Panc1 (cell line): ENCODE data around the gene TP53I3. TPM values are rescaled to one million over a fixed set of nuclear protein-coding genes. Genes with fewer than 3 reads are reported as not detected.

Experiments used
- ATAC-seq: fragments of 200-7000 bp; cut with Tn5 transposase; 2 replicates; pipeline ENCODE4 v1.9.1; 2020; ENCODE audit warnings: mild to moderate bottlenecking, moderate library complexity
- BruUV-seq: library from RNA; stranded (reverse); fragments of 400-500 nt; replicated peaks from 2 replicates; lab custom pipeline; 2021; lab: Mats Ljungman, UMichigan
- CTCF ChIA-PET: fragments of 300-600 bp; sonication (Branson Sonifier 250); formaldehyde crosslinking; loops from one replicate; lab custom pipeline; 2022; ENCODE audit warnings: antibody characterized with exemption; lab: Charles Lee
- POLR2A ChIA-PET: fragments of 300-600 bp; sonication (Branson Sonifier 250); formaldehyde crosslinking; loops from one replicate; lab custom pipeline; 2022; ENCODE audit warnings: antibody characterized with exemption; lab: Charles Lee
- DNase-seq: peaks from one replicate; pipeline ENCODE4 v3.0.0-alpha.2; 2010; ENCODE audit warnings: low read depth, low spot score
- H3K27ac ChIP-seq: 2 replicates; pipeline ENCODE4 v1.5.1; 2011; ENCODE audit warnings: mild to moderate bottlenecking, low read length, inconsistent platforms
- H3K27me3 ChIP-seq: fragments of 200-500 bp; sonication (Bioruptor generic); 2 replicates; pipeline ENCODE4 v1.6.0; 2014; ENCODE audit warnings: low read length, inconsistent platforms; ENCODE audit not compliant: control insufficient read depth, insufficient read depth
- H3K36me3 ChIP-seq: fragments of 200-500 bp; sonication (Bioruptor generic); 2 replicates; pipeline ENCODE4 v1.5.1; 2014; ENCODE audit warnings: inconsistent platforms, mild to moderate bottlenecking, low read length, moderate library complexity; ENCODE audit not compliant: control insufficient read depth, insufficient read depth
- H3K4me1 ChIP-seq: 2 replicates; pipeline ENCODE4 v1.5.1; 2011; ENCODE audit warnings: inconsistent platforms, mild to moderate bottlenecking, low read length, moderate library complexity; ENCODE audit not compliant: control insufficient read depth, insufficient read depth
- H3K4me3 ChIP-seq, 2 experiments: 2 replicates each; pipeline ENCODE4 v1.5.1; 2011 to 2012; ENCODE audit warnings: low read depth in 2 of 2, low read length in 2 of 2, mild to moderate bottlenecking in 2 of 2, inconsistent platforms in 1 of 2, moderate library complexity in 1 of 2
- H3K9me3 ChIP-seq: fragments of 200-500 bp; sonication (Bioruptor generic); 2 replicates; pipeline ENCODE4 v1.5.1; 2014; ENCODE audit warnings: low read depth, mild to moderate bottlenecking, inconsistent platforms, low read length, moderate library complexity; ENCODE audit not compliant: control insufficient read depth, insufficient read depth
- CTCF ChIP-seq: fragments of 450-650 bp; IDR thresholded peaks from 2 replicates; pipeline ENCODE4 v1.5.1; 2017; ENCODE audit warnings: mild to moderate bottlenecking
- POLR2AphosphoS5 ChIP-seq: IDR thresholded peaks from 2 replicates; pipeline ENCODE4 v1.6.1; 2012; ENCODE audit warnings: mild to moderate bottlenecking, low read depth, low read length, moderate library complexity
- REST ChIP-seq, 2 experiments: IDR thresholded peaks; 2 replicates each; pipeline ENCODE4 v1.6.1; 2011 to 2012; ENCODE audit warnings: low read depth in 2 of 2, control low read depth in 1 of 2, low read length in 1 of 2, mild to moderate bottlenecking in 1 of 2, moderate library complexity in 1 of 2; ENCODE audit not compliant: insufficient read depth in 1 of 2
- SIN3A ChIP-seq: IDR thresholded peaks from 2 replicates; pipeline ENCODE4 v1.6.1; 2012; ENCODE audit warnings: low read depth, mild to moderate bottlenecking, low read length, moderate library complexity, borderline replicate concordance; ENCODE audit not compliant: insufficient read depth
- TCF7L2 ChIP-seq: IDR thresholded peaks from 2 replicates; pipeline ENCODE4 v1.6.1; 2011; ENCODE audit warnings: mild to moderate bottlenecking, low read depth, low read length, inconsistent platforms
- in situ Hi-C: cut with HindIII; loops from 2 replicates; pipeline ENCODE4 v1.10.0; 2016; ENCODE audit warnings: low sequenced_read_pairs, low pct_unique_long_range_greater_than_20kb
- intact Hi-C: fragments of 100-400 bp; cut with micrococcal nuclease; formaldehyde crosslinking; loops from one replicate; pipeline ENCODE4 v1.10.0; 2022; ENCODE audit not compliant: unreplicated experiment
- total RNA-seq: library from RNA; stranded (reverse); gene quantifications from one replicate; pipeline ENCODE4 v1.2.1, GENCODE V29; 2021; ENCODE audit not compliant: unreplicated experiment

Gene TP53I3
- total RNA-seq, 1 experiment from 2014 or later, result 51.3 TPM

GRCh38 chr2:24106786-24107185 lies 22.2 kb upstream of the TP53I3 start:
- BruUV-seq, result no TSS peak
- Histone ChIP-seq H3K4me3 (no peak overlapping the region), H3K27me3 (no peaks in the 10 kb centered on the region), H3K36me3 (no peaks in the 10 kb centered on the region), H3K9me3 (no peaks in the 10 kb centered on the region), H3K27ac (no peak overlapping the region), H3K4me1 (no peaks in the 10 kb centered on the region)
- ATAC-seq (no peak), DNase-seq (no peak)
- ChIA-PET CTCF (interaction anchor here (0.6 kb wide), 1 partner anchor 17 kb away, joined by 3 read pairs; no protein-coding TSS in a partner anchor), POLR2A (no interaction called here)
- no peak for TF ChIP-seq POLR2AphosphoS5
- TF ChIP-seq SIN3A, result no peak
- no peak for TF ChIP-seq REST (IDR thresholded peaks at IDR 0.05; ENCODE audit: insufficient read depth in 1 of 2, low read depth in 2 of 2, low read length in 1 of 2)
- no peak for TF ChIP-seq CTCF
- TF ChIP-seq TCF7L2, result no peak
- intact Hi-C loops (no loop called here), in situ Hi-C loops (no loop called here)

- ChIA-PET CTCF (no interaction called here), POLR2A (no interaction called here)
- Histone ChIP-seq H3K36me3 (no peaks in the 10 kb centered on the region), H3K4me3 (no peak overlapping the region), H3K27ac (no peak overlapping the region), H3K9me3 (no peaks in the 10 kb centered on the region), H3K27me3 (no peaks in the 10 kb centered on the region), H3K4me1 (no peaks in the 10 kb centered on the region)
- ATAC-seq (no peak), DNase-seq (no peak)
- intact Hi-C loops, result no loop called here
- TF ChIP-seq REST (IDR thresholded peaks at IDR 0.05; ENCODE audit: insufficient read depth in 1 of 2, low read depth in 2 of 2, low read length in 1 of 2) (no peak), POLR2AphosphoS5 (no peak), TCF7L2 (no peak), SIN3A (no peak), CTCF (no peak)
- no TSS peak for BruUV-seq
- in situ Hi-C loops, result no loop called here
Measured at GRCh38 chr2:24105816-24106215, 21.2 kb upstream of the TP53I3 start.
